SU-DHL-6 (cell line): ENCODE measurements around the gene CACNG4.

Source experiments
- H2AFZ ChIP-seq: fragments of 200-600 bp; sonication (generic); 2 replicates; pipeline ENCODE4 v1.6.1; 2014; ENCODE audit warnings: low read depth, mild to moderate bottlenecking, moderate library complexity, mixed read lengths, antibody characterized with exemption, low read length; ENCODE audit not compliant: severe bottlenecking
- H3F3A ChIP-seq: fragments of 200-600 bp; shearing (Covaris generic); 2 replicates; pipeline ENCODE4 v1.6.0; 2016; ENCODE audit warnings: antibody characterized with exemption, mild to moderate bottlenecking; ENCODE audit not compliant: insufficient read depth
- H3K27ac ChIP-seq: fragments of 200-600 bp; sonication (generic); 2 replicates; pipeline ENCODE4 v1.5.1; 2016; ENCODE audit warnings: low read depth, mild to moderate bottlenecking, low read length, moderate library complexity, mixed read lengths
- H3K27me3 ChIP-seq: fragments of 200-600 bp; sonication (generic), shearing (Covaris generic); 2 replicates; pipeline ENCODE4 v1.6.0; 2014; ENCODE audit warnings: mild to moderate bottlenecking, low read length
- H3K36me3 ChIP-seq: fragments of 200-600 bp; sonication (generic); 2 replicates; pipeline ENCODE4 v1.6.1; 2014; ENCODE audit warnings: mild to moderate bottlenecking, low read length, mixed read lengths
- H3K4me2 ChIP-seq: fragments of 300-600, 200-600 bp; shearing (Covaris generic), sonication (generic); 2 replicates; pipeline ENCODE4 v1.6.0; 2014; ENCODE audit warnings: low read length, low read depth, mild to moderate bottlenecking; ENCODE audit not compliant: poor library complexity, severe bottlenecking
- H3K4me3 ChIP-seq: fragments of 200-600 bp; sonication (generic); 2 replicates; pipeline ENCODE4 v1.5.1; 2014; ENCODE audit warnings: antibody characterized with exemption, low read length, mild to moderate bottlenecking, mixed read lengths; ENCODE audit not compliant: insufficient read depth, poor library complexity, severe bottlenecking
- H3K79me2 ChIP-seq: fragments of 200-600 bp; sonication (generic); 2 replicates; pipeline ENCODE4 v1.6.1; 2014; ENCODE audit warnings: mild to moderate bottlenecking, low read length, moderate library complexity; ENCODE audit not compliant: insufficient read depth
- H3K9ac ChIP-seq: fragments of 200-600 bp; sonication (generic); 2 replicates; pipeline ENCODE4 v1.7.0; 2014; ENCODE audit warnings: mild to moderate bottlenecking, low read length
- H3K9me2 ChIP-seq: fragments of 200-600 bp; sonication (generic); replicated peaks from 2 replicates; pipeline ENCODE4 v1.6.1; 2014; ENCODE audit warnings: low read length; ENCODE audit not compliant: insufficient read depth
- H3K9me3 ChIP-seq: fragments of 200-600 bp; sonication (generic); 2 replicates; pipeline ENCODE4 v1.6.1; 2014; ENCODE audit warnings: low read length, mixed read lengths; ENCODE audit not compliant: insufficient read depth
- H4K20me1 ChIP-seq: fragments of 200-600 bp; sonication (generic); 2 replicates; pipeline ENCODE4 v1.6.1; 2014; ENCODE audit warnings: low read depth, mild to moderate bottlenecking, antibody characterized with exemption, low read length, moderate library complexity, mixed read lengths
- CTCF ChIP-seq: fragments of 200-600 bp; sonication (generic); IDR thresholded peaks from one replicate; pipeline ENCODE4 v1.5.1; 2017; ENCODE audit warnings: antibody characterized with exemption, mild to moderate bottlenecking, low read length, moderate library complexity; ENCODE audit not compliant: insufficient read depth, poor library complexity, severe bottlenecking
- EZH2phosphoT487 ChIP-seq: fragments of 200-600 bp; sonication (generic), shearing (Covaris generic); conservative IDR thresholded peaks from 2 replicates; pipeline ENCODE4 v1.6.1; 2018; ENCODE audit warnings: mild to moderate bottlenecking, antibody characterized with exemption, low read length, moderate library complexity, mixed read lengths

Gene CACNG4

GRCh38 chr17:66956941-66957340 is 7.6 kb upstream of the CACNG4 start:
- H2AFZ ChIP-seq = no peak overlapping the region
- H3K9me3 ChIP-seq = no peaks in the 10 kb centered on the region
- no peaks in the 10 kb centered on the region for H3F3A ChIP-seq
- H3K36me3 ChIP-seq = no peaks in the 10 kb centered on the region
- no peaks in the 10 kb centered on the region for H3K9me2 ChIP-seq
- no peak overlapping the region for H3K9ac ChIP-seq
- no peaks in the 10 kb centered on the region for H4K20me1 ChIP-seq
- no peak overlapping the region for H3K4me2 ChIP-seq
- no peak overlapping the region for H3K27ac ChIP-seq
- H3K4me3 ChIP-seq = no peak overlapping the region
- no peak for TF ChIP-seq EZH2phosphoT487
- TF ChIP-seq CTCF = no peak
- no peaks in the 10 kb centered on the region for H3K79me2 ChIP-seq
- H3K27me3 ChIP-seq = no peaks in the 10 kb centered on the region

GRCh38 chr17:66957343-66957742 is 7.2 kb upstream of the CACNG4 start:
- no peak overlapping the region for H3K9ac ChIP-seq
- no peak overlapping the region for H3K27ac ChIP-seq
- no peaks in the 10 kb centered on the region for H3K9me3 ChIP-seq
- H3F3A ChIP-seq = no peaks in the 10 kb centered on the region
- no peak for TF ChIP-seq CTCF
- TF ChIP-seq EZH2phosphoT487 = no peak
- no peaks in the 10 kb centered on the region for H4K20me1 ChIP-seq
- H3K4me3 ChIP-seq = no peak overlapping the region
- no peak overlapping the region for H3K4me2 ChIP-seq
- no peak overlapping the region for H2AFZ ChIP-seq
- H3K36me3 ChIP-seq = no peaks in the 10 kb centered on the region
- H3K79me2 ChIP-seq = no peaks in the 10 kb centered on the region
- H3K9me2 ChIP-seq = no peaks in the 10 kb centered on the region
- no peaks in the 10 kb centered on the region for H3K27me3 ChIP-seq

DNA sequence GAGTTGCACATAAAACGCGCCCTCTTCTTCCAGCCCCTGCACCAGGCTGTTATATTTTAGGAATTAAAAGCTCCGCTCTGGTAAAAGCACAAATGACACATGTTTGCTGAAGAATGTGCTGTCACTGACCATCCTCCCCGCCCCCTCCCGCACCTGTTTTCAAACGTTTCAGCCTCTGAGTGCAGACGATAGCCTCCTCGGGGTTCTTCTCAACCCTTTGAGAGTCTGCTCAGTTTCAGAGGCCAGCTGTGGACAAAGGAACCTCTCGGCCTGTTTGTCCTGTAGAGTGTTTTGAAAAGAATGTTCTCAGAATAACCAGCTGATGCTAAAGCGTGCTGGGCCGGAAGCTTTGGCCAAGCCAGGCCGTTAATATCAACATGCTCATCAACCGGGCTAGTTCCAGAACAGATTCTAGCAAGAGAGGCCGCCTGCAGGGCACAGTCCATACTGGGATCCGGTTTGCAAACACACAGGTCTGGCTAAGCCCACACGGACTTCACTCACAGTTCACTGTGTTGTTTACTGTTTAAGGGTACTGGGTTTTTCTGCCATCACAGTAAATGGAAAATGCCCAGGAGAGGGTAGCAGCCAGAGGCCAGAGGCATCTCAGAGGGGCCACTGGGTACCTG is 6.4 kb upstream of the CACNG4 start:
- no peaks in the 10 kb centered on the region for H3K27me3 ChIP-seq
- H3K27ac ChIP-seq = no peak overlapping the region
- TF ChIP-seq EZH2phosphoT487 (no peak), CTCF (no peak)
- no peaks in the 10 kb centered on the region for H3K9me3 ChIP-seq
- H3K4me2 ChIP-seq = no peak overlapping the region
- no peak overlapping the region for H2AFZ ChIP-seq
- no peaks in the 10 kb centered on the region for H3K36me3 ChIP-seq
- no peaks in the 10 kb centered on the region for H3K79me2 ChIP-seq
- no peaks in the 10 kb centered on the region for H3K9me2 ChIP-seq
- no peaks in the 10 kb centered on the region for H4K20me1 ChIP-seq
- no peaks in the 10 kb centered on the region for H3F3A ChIP-seq
- no peak overlapping the region for H3K4me3 ChIP-seq
- H3K9ac ChIP-seq = no peak overlapping the region
